AG04450 (cell line): ENCODE measurements around the gene HCN1. TPM values are rescaled to one million over a fixed set of nuclear protein-coding genes. Genes with fewer than 3 reads are reported as not detected.

Source experiments
- CTCF ChIA-PET: fragments of 300-600, 350-600 bp; formaldehyde crosslinking; extraction: SDS; loops from one replicate; lab custom pipeline; 2022; ENCODE audit warnings: antibody characterized with exemption, inconsistent platforms; lab: Charles Lee
- POLR2A ChIA-PET: fragments of 350-600 bp; formaldehyde crosslinking; extraction: SDS; loops from one replicate; lab custom pipeline; 2021; ENCODE audit warnings: antibody characterized with exemption, inconsistent platforms; lab: Yijun Ruan, JAX
- DNase-seq: peaks from one replicate; pipeline ENCODE4 v3.0.0-alpha.2; 2011; ENCODE audit warnings: low read depth, low spot score
- H3K27ac ChIP-seq: one replicate; pipeline ENCODE4 v1.5.1; 2012; ENCODE audit warnings: low read depth, low read length, control low read depth
- H3K27me3 ChIP-seq: one replicate; pipeline ENCODE4 v1.6.0; 2012; ENCODE audit warnings: low read length; ENCODE audit not compliant: control insufficient read depth, insufficient read depth
- H3K4me3 ChIP-seq: 2 replicates; pipeline ENCODE4 v1.5.1; 2011; ENCODE audit warnings: mild to moderate bottlenecking, low read depth, low read length, control low read depth
- H3K9me3 ChIP-seq: 2 replicates; pipeline ENCODE4 v1.5.1; 2012; ENCODE audit warnings: low read length; ENCODE audit not compliant: control insufficient read depth, insufficient read depth
- CTCF ChIP-seq: IDR thresholded peaks from 2 replicates; pipeline ENCODE4 v1.5.1; 2011; ENCODE audit warnings: low read depth, low read length, control low read depth, inconsistent platforms
- polyA plus RNA-seq: library from polyadenylated mRNA; depleted of rRNA; stranded (reverse); fragments of >200 nt; gene quantifications from 2 replicates; pipeline ENCODE4 v1.2.3, GENCODE V29; 2011

Gene HCN1
- polyA plus RNA-seq, 1 experiment, result not detected

- ChIA-PET CTCF (interaction anchor here (0.7 to 0.8 kb wide), 2 partner anchors 10 to 658 kb away, joined by 4 to 5 read pairs; no protein-coding TSS in a partner anchor), POLR2A (no interaction called here)
- Histone ChIP-seq H3K27me3 (no peaks in the 10 kb centered on the region), H3K9me3 (peaks cover 3% of the 10 kb centered on the region), H3K4me3 (no peak overlapping the region), H3K27ac (no peak overlapping the region)
- no peak for DNase-seq
- no peak for TF ChIP-seq CTCF
Measured at GRCh38 chr5:45695804-45696156, 400 bp downstream of the HCN1 start.

- H3K27me3 ChIP-seq, result no peaks in the 10 kb centered on the region
- no peak overlapping the region for H3K4me3 ChIP-seq
- POLR2A ChIA-PET, result no interaction called here
- no peak overlapping the region for H3K27ac ChIP-seq
- CTCF ChIA-PET, result interaction anchor here (0.8 kb wide), 1 partner anchor 657 kb away, joined by 4 read pairs; no protein-coding TSS in a partner anchor
- TF ChIP-seq CTCF, result no peak
- DNase-seq, result no peak
- H3K9me3 ChIP-seq, result peaks cover 3% of the 10 kb centered on the region
Measured at GRCh38 chr5:45694971-45695803, 993 bp downstream of the HCN1 start.

- Histone ChIP-seq H3K27ac (no peak overlapping the region), H3K4me3 (no peak overlapping the region), H3K27me3 (no peaks in the 10 kb centered on the region), H3K9me3 (peaks cover 3% of the 10 kb centered on the region)
- ChIA-PET POLR2A (no interaction called here), CTCF (no interaction called here)
- TF ChIP-seq CTCF, result no peak
- no peak for DNase-seq
Measured at GRCh38 chr5:45694255-45694814, 1.8 kb downstream of the HCN1 start.

- POLR2A ChIA-PET, result no interaction called here
- peaks cover 3% of the 10 kb centered on the region for H3K9me3 ChIP-seq
- CTCF ChIA-PET, result no interaction called here
- no peak for DNase-seq
- no peak for TF ChIP-seq CTCF
- H3K27ac ChIP-seq, result no peak overlapping the region
- H3K4me3 ChIP-seq, result no peak overlapping the region
- H3K27me3 ChIP-seq, result no peaks in the 10 kb centered on the region
Measured at GRCh38 chr5:45692481-45692880, 3.7 kb downstream of the HCN1 start.

GRCh38 chr5:45691656-45692055 lies 4.5 kb downstream of the HCN1 start:
- ChIA-PET POLR2A (no interaction called here), CTCF (no interaction called here)
- DNase-seq, result no peak
- Histone ChIP-seq H3K27ac (no peak overlapping the region), H3K4me3 (no peak overlapping the region), H3K9me3 (no peaks in the 10 kb centered on the region; the same call in 1 of the 2 replicates), H3K27me3 (no peaks in the 10 kb centered on the region)
- TF ChIP-seq CTCF, result no peak
